H9 (cell line): ENCODE results near the gene PRAMEF1. TPM values are rescaled to one million over a fixed set of nuclear protein-coding genes. Genes with fewer than 3 reads are reported as not detected.

Source experiments
- DNase-seq: peaks from one replicate; pipeline ENCODE4 v3.0.0-alpha.2; 2017
- H2AFZ ChIP-seq: one replicate; pipeline ENCODE4 v1.6.1; 2013; ENCODE audit warnings: mild to moderate bottlenecking, low read length, control low read depth, moderate library complexity
- H2AK5ac ChIP-seq: 2 replicates; pipeline ENCODE4 v1.6.1; 2013; ENCODE audit warnings: low read length, control low read depth, mixed read lengths; ENCODE audit not compliant: insufficient read length
- H2BK120ac ChIP-seq: one replicate; pipeline ENCODE4 v1.6.1; 2013; ENCODE audit warnings: low read depth, mild to moderate bottlenecking, low read length, control low read depth, inconsistent platforms; ENCODE audit not compliant: poor library complexity, severe bottlenecking
- H2BK12ac ChIP-seq: 2 replicates; pipeline ENCODE4 v1.6.1; 2013; ENCODE audit warnings: low read length, control low read depth, mixed read lengths, low read depth; ENCODE audit not compliant: insufficient read length
- H2BK15ac ChIP-seq: 2 replicates; pipeline ENCODE4 v1.6.1; 2013; ENCODE audit warnings: low read depth, low read length, control low read depth
- H2BK20ac ChIP-seq: one replicate; pipeline ENCODE4 v1.6.1; 2013; ENCODE audit warnings: low read depth, mild to moderate bottlenecking, low read length, control low read depth, inconsistent platforms; ENCODE audit not compliant: poor library complexity, severe bottlenecking
- H2BK5ac ChIP-seq: 2 replicates; pipeline ENCODE4 v1.6.1; 2013; ENCODE audit warnings: low read length, control low read depth, mixed read lengths; ENCODE audit not compliant: insufficient read length
- H3K14ac ChIP-seq: 2 replicates; pipeline ENCODE4 v1.6.1; 2013; ENCODE audit warnings: low read length, control low read depth; ENCODE audit not compliant: insufficient read depth
- H3K18ac ChIP-seq: 2 replicates; pipeline ENCODE4 v1.6.1; 2013; ENCODE audit warnings: low read depth, mild to moderate bottlenecking, mixed read lengths, low read length, control low read depth; ENCODE audit not compliant: insufficient read length
- H3K23ac ChIP-seq: 2 replicates; pipeline ENCODE4 v1.6.1; 2013; ENCODE audit warnings: low read length, control low read depth, mixed read lengths, low read depth; ENCODE audit not compliant: insufficient read length
- H3K23me2 ChIP-seq: 2 replicates; pipeline ENCODE4 v1.6.1; 2013; ENCODE audit warnings: low read depth, mild to moderate bottlenecking, mixed read lengths, low read length, control low read depth; ENCODE audit not compliant: insufficient read length, poor library complexity, severe bottlenecking
- H3K27ac ChIP-seq: 2 replicates; pipeline ENCODE4 v1.5.1; 2013; ENCODE audit warnings: low read length, control low read depth, mixed read lengths, low read depth; ENCODE audit not compliant: insufficient read length
- H3K27me3 ChIP-seq: 2 replicates; pipeline ENCODE4 v1.6.1; 2013; ENCODE audit warnings: low read length, control low read depth, inconsistent platforms; ENCODE audit not compliant: insufficient read depth
- H3K4ac ChIP-seq: 2 replicates; pipeline ENCODE4 v1.6.1; 2013; ENCODE audit warnings: low read depth, mild to moderate bottlenecking, control low read depth, inconsistent platforms, low read length, moderate library complexity
- H3K4me1 ChIP-seq: 2 replicates; pipeline ENCODE4 v1.6.1; 2013; ENCODE audit warnings: low read length, control low read depth, inconsistent platforms; ENCODE audit not compliant: insufficient read depth
- H3K4me2 ChIP-seq: 2 replicates; pipeline ENCODE4 v1.6.1; 2013; ENCODE audit warnings: low read length, control low read depth, mixed read lengths; ENCODE audit not compliant: insufficient read length, insufficient read depth
- H3K56ac ChIP-seq: 2 replicates; pipeline ENCODE4 v1.6.1; 2013; ENCODE audit warnings: low read depth, mild to moderate bottlenecking, mixed read lengths, low read length, control low read depth; ENCODE audit not compliant: insufficient read length
- H3K79me1 ChIP-seq: 2 replicates; pipeline ENCODE4 v1.6.1; 2013; ENCODE audit warnings: low read depth, mild to moderate bottlenecking, moderate library complexity, low read length, control low read depth, inconsistent platforms; ENCODE audit not compliant: insufficient read depth, poor library complexity, severe bottlenecking
- H3K79me2 ChIP-seq: 2 replicates; pipeline ENCODE4 v1.6.1; 2013; ENCODE audit warnings: low read length, control low read depth, inconsistent platforms; ENCODE audit not compliant: insufficient read depth
- H3K9ac ChIP-seq: 2 replicates; pipeline ENCODE4 v1.6.1; 2013; ENCODE audit warnings: low read length, control low read depth, mixed read lengths; ENCODE audit not compliant: insufficient read length; ENCODE audit errors: extremely low read depth
- H3K9me3 ChIP-seq: one replicate; pipeline ENCODE4 v1.6.1; 2013; ENCODE audit warnings: low read depth, low read length, inconsistent platforms; ENCODE audit not compliant: control insufficient read depth
- H3T11ph ChIP-seq: one replicate; pipeline ENCODE4 v1.6.1; 2013; ENCODE audit warnings: mild to moderate bottlenecking, low read length, control low read depth, inconsistent platforms
- H4K20me1 ChIP-seq: one replicate; pipeline ENCODE4 v1.6.1; 2013; ENCODE audit not compliant: control insufficient read depth, insufficient read length, insufficient read depth
- H4K5ac ChIP-seq: 2 replicates; pipeline ENCODE4 v1.6.1; 2013; ENCODE audit warnings: low read depth, mild to moderate bottlenecking, mixed read lengths, low read length, control low read depth; ENCODE audit not compliant: insufficient read length
- H4K8ac ChIP-seq: replicated peaks from 2 replicates; pipeline ENCODE4 v1.6.1; 2013; ENCODE audit warnings: low read length, control low read depth, mixed read lengths, low read depth; ENCODE audit not compliant: insufficient read length
- H4K91ac ChIP-seq: 2 replicates; pipeline ENCODE4 v1.6.1; 2013; ENCODE audit warnings: low read depth, mild to moderate bottlenecking, moderate library complexity, mixed read lengths, low read length, control low read depth; ENCODE audit not compliant: insufficient read length
- H3K27ac Mint-ChIP-seq, 3 experiments: 2 replicates in 2 of 3; 3 replicates in 1 of 3; pipeline ENCODE4 v1.8.0; 2020 to 2021; ENCODE audit warnings: mixed read lengths in 3 of 3, mild to moderate bottlenecking in 1 of 3, moderate library complexity in 1 of 3
- H3K27me3 Mint-ChIP-seq: 2 replicates; pipeline ENCODE4 v1.8.0; 2021; ENCODE audit warnings: low read depth, mild to moderate bottlenecking, moderate library complexity, mixed read lengths
- H3K36me3 Mint-ChIP-seq, 3 experiments: 2 replicates in 2 of 3; 3 replicates in 1 of 3; pipeline ENCODE4 v1.8.0; 2020 to 2021; ENCODE audit warnings: low read depth in 3 of 3, mixed read lengths in 3 of 3; ENCODE audit not compliant: insufficient read depth in 1 of 3
- H3K4me1 Mint-ChIP-seq, 2 experiments: 2 replicates each; pipeline ENCODE4 v1.8.0; 2020; ENCODE audit warnings: mixed read lengths in 2 of 2
- H3K4me3 Mint-ChIP-seq, 2 experiments: 2 replicates in 1 of 2; 3 replicates in 1 of 2; pipeline ENCODE4 v1.8.0; 2020 to 2021; ENCODE audit warnings: mild to moderate bottlenecking in 2 of 2, mixed read lengths in 2 of 2, moderate library complexity in 1 of 2
- H3K9me3 Mint-ChIP-seq, 2 experiments: 2 replicates in 1 of 2; 3 replicates in 1 of 2; pipeline ENCODE4 v1.8.0; 2020; ENCODE audit warnings: mild to moderate bottlenecking in 2 of 2, mixed read lengths in 2 of 2, moderate library complexity in 1 of 2
- WGBS: extraction: QIAGEN DNeasy Blood & Tissue Kit; methylation state at CpG from one replicate; pipeline ENCODE4 v1.1.7; 2013; ENCODE audit warnings: missing lambda C conversion rate, low lambda C conversion rate, mixed read lengths; ENCODE audit not compliant: insufficient read length; ENCODE audit errors: extremely low coverage; 5-methylcytosine and 5-hydroxymethylcytosine counted together
- total RNA-seq: library from RNA; stranded (reverse); gene quantifications from 2 replicates; pipeline ENCODE4 v1.2.1, GENCODE V29; 2021
- TF ChIP-seq, protein P1 (sequence below): fragments of 200-600 bp; sonication (generic); conservative IDR thresholded peaks from 3 replicates; pipeline ENCODE4 v1.8.0; 2021; ENCODE audit warnings: antibody characterized with exemption, mild to moderate bottlenecking

PRAMEF1 gene
- total RNA-seq, 1 experiment from 2014 or later, result not detected

DNA sequence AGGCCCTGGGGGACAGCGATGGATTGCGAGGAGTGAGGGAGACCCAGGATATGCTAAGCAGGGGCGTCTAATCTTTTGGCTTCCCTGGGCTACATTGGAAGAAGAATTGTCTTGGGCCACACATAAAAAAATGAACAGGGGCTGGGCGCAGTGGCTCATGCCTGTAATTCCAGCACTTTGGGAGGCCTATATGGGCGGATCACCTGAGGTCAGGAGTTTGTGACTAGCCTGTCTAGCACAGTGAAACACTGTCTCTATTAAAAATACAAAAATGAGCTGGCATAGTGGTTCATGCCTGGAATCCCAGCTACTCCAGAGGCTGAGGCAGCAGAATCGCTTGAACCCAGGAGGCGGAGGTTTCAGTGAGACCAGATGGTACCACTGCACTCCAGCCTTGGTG lies 28.4 kb upstream of the PRAMEF1 start:
- no peaks in the 10 kb centered on the region for H3K27me3 ChIP-seq
- no peak overlapping the region for H2BK5ac ChIP-seq
- Mint-ChIP-seq H3K27me3 (peaks cover 12% of the 10 kb centered on the region), H3K4me3 (no peak overlapping the region), H3K27ac (no peak overlapping the region; a peak in 1 of 7 replicates), H3K36me3 (no peaks in the 10 kb centered on the region), H3K4me1 (peaks cover 0 to 6% of the 10 kb centered on the region in 2 experiments; a peak in 1 of 4 replicates), H3K9me3 (peaks cover 0 to under 1% of the 10 kb centered on the region in 2 experiments; a peak in 2 of 5 replicates)
- H3K18ac ChIP-seq, result no peak overlapping the region
- no peak overlapping the region for H4K8ac ChIP-seq
- no peaks in the 10 kb centered on the region for H3K23me2 ChIP-seq
- no peak overlapping the region for H3K4me2 ChIP-seq
- H3K4me1 ChIP-seq, result no peaks in the 10 kb centered on the region
- H2BK15ac ChIP-seq, result no peak overlapping the region
- no peak overlapping the region for H3K14ac ChIP-seq
- no peak overlapping the region for H4K91ac ChIP-seq
- H3K79me1 ChIP-seq, result no peaks in the 10 kb centered on the region
- H3K23ac ChIP-seq, result no peak overlapping the region
- no peak overlapping the region for H3K4ac ChIP-seq
- no peak overlapping the region for H2BK120ac ChIP-seq
- TF ChIP-seq, protein P1, sequence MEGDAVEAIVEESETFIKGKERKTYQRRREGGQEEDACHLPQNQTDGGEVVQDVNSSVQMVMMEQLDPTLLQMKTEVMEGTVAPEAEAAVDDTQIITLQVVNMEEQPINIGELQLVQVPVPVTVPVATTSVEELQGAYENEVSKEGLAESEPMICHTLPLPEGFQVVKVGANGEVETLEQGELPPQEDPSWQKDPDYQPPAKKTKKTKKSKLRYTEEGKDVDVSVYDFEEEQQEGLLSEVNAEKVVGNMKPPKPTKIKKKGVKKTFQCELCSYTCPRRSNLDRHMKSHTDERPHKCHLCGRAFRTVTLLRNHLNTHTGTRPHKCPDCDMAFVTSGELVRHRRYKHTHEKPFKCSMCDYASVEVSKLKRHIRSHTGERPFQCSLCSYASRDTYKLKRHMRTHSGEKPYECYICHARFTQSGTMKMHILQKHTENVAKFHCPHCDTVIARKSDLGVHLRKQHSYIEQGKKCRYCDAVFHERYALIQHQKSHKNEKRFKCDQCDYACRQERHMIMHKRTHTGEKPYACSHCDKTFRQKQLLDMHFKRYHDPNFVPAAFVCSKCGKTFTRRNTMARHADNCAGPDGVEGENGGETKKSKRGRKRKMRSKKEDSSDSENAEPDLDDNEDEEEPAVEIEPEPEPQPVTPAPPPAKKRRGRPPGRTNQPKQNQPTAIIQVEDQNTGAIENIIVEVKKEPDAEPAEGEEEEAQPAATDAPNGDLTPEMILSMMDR, result no peak
- no peaks in the 10 kb centered on the region for H4K20me1 ChIP-seq
- H3T11ph ChIP-seq, result no peak overlapping the region
- H3K79me2 ChIP-seq, result no peaks in the 10 kb centered on the region
- H3K27ac ChIP-seq, result no peak overlapping the region
- H2AK5ac ChIP-seq, result no peak overlapping the region
- WGBS, result no CpG with 5 or more reads among the region's 7 CpGs
- no peak for DNase-seq
- H2BK12ac ChIP-seq, result no peak overlapping the region
- H3K9me3 ChIP-seq, result no peaks in the 10 kb centered on the region
- no peak overlapping the region for H3K9ac ChIP-seq
- H3K56ac ChIP-seq, result no peak overlapping the region
- H2AFZ ChIP-seq, result no peak overlapping the region
- no peak overlapping the region for H2BK20ac ChIP-seq
- no peak overlapping the region for H4K5ac ChIP-seq
